Measurements from ENCODE around the gene LRRC36. TPM values are rescaled to one million over a fixed set of nuclear protein-coding genes. Genes with fewer than 3 reads are reported as not detected.

The LRRC36 gene
- total and polyA plus RNA-seq, 2 of the 13 experiments (the other 11 are each of a cell fraction or from before 2014, with no cell fraction given) = 0.12 to 0.15 TPM

DNA sequence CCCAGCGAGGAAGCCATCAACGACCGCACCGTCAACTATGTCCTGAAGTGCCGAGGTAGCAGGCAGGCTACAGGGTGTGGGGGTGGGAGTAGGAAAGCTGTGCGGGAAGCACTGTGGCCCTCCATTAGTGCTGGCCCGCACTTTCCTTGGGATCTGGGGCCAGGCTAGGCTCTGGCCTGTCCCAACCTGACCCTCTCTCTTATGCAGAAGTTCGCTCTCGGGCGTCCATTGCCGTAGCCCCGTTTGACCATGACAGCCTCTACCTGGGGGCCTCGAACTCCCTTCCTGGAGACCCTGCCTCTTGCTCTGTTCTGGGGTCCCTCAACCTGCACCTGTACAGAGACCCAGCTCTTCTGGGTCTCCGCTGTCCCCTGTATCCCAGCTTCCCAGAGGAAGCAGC is 38.7 kb upstream of the LRRC36 start (continued):
- TF ChIP-seq, protein P1, sequence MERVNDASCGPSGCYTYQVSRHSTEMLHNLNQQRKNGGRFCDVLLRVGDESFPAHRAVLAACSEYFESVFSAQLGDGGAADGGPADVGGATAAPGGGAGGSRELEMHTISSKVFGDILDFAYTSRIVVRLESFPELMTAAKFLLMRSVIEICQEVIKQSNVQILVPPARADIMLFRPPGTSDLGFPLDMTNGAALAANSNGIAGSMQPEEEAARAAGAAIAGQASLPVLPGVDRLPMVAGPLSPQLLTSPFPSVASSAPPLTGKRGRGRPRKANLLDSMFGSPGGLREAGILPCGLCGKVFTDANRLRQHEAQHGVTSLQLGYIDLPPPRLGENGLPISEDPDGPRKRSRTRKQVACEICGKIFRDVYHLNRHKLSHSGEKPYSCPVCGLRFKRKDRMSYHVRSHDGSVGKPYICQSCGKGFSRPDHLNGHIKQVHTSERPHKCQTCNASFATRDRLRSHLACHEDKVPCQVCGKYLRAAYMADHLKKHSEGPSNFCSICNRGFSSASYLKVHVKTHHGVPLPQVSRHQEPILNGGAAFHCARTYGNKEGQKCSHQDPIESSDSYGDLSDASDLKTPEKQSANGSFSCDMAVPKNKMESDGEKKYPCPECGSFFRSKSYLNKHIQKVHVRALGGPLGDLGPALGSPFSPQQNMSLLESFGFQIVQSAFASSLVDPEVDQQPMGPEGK (CRISPR knock-in tag; IDR thresholded peaks at IDR 0.05) = no peak
- TF ChIP-seq TOPORS (CRISPR knock-in tag; IDR thresholded peaks at IDR 0.05) = no peak
- TF ChIP-seq CC2D1A (CRISPR knock-in tag; IDR thresholded peaks at IDR 0.05) = no peak
- TF ChIP-seq, protein P2, sequence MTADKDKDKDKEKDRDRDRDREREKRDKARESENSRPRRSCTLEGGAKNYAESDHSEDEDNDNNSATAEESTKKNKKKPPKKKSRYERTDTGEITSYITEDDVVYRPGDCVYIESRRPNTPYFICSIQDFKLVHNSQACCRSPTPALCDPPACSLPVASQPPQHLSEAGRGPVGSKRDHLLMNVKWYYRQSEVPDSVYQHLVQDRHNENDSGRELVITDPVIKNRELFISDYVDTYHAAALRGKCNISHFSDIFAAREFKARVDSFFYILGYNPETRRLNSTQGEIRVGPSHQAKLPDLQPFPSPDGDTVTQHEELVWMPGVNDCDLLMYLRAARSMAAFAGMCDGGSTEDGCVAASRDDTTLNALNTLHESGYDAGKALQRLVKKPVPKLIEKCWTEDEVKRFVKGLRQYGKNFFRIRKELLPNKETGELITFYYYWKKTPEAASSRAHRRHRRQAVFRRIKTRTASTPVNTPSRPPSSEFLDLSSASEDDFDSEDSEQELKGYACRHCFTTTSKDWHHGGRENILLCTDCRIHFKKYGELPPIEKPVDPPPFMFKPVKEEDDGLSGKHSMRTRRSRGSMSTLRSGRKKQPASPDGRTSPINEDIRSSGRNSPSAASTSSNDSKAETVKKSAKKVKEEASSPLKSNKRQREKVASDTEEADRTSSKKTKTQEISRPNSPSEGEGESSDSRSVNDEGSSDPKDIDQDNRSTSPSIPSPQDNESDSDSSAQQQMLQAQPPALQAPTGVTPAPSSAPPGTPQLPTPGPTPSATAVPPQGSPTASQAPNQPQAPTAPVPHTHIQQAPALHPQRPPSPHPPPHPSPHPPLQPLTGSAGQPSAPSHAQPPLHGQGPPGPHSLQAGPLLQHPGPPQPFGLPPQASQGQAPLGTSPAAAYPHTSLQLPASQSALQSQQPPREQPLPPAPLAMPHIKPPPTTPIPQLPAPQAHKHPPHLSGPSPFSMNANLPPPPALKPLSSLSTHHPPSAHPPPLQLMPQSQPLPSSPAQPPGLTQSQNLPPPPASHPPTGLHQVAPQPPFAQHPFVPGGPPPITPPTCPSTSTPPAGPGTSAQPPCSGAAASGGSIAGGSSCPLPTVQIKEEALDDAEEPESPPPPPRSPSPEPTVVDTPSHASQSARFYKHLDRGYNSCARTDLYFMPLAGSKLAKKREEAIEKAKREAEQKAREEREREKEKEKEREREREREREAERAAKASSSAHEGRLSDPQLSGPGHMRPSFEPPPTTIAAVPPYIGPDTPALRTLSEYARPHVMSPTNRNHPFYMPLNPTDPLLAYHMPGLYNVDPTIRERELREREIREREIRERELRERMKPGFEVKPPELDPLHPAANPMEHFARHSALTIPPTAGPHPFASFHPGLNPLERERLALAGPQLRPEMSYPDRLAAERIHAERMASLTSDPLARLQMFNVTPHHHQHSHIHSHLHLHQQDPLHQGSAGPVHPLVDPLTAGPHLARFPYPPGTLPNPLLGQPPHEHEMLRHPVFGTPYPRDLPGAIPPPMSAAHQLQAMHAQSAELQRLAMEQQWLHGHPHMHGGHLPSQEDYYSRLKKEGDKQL (CRISPR knock-in tag; IDR thresholded peaks at IDR 0.05; ENCODE audit: low read depth) = no peak
- TF ChIP-seq DNMT3B (CRISPR knock-in tag; conservative IDR thresholded peaks at IDR 0.05) = no peak

DNA sequence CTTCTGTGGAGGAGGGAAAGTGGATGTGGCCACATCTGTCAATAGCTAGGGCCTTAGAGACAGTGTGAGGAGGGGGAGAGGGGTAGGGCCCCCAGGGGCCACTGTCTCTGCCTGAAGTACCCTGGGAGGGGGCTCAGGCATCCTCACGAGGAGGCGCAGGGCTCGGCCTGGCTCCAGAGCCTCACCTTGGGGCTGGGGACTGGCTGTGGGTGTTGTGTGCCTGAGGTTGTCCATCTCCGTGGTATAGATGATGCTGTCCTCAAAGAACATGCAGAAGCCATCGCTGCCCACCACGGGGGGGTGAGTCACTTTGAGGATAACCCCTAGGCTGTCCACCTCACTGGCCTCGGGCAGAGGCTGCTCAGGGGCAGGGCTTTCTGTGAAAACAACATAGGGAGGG is 35.2 kb upstream of the LRRC36 start:
- CTCF ChIA-PET (ENCODE audit: low intra/inter-chr PET ratio, low total read pairs) = no interaction called here
- in situ Hi-C loops (cut with HindIII; ENCODE audit: extremely low pct_ligation_motif_present, low pct_unique_long_range_greater_than_20kb) = no loop called here
- DNase-seq (ENCODE audit: low spot score) = no peak
- no peak for TF ChIP-seq ZC3H13 (CRISPR knock-in tag; IDR thresholded peaks at IDR 0.05)
- no peak for TF ChIP-seq TARDBP (CRISPR knock-in tag; IDR thresholded peaks at IDR 0.05)
- no peak for TF ChIP-seq ZNF773 (CRISPR knock-in tag; IDR thresholded peaks at IDR 0.05; ENCODE audit: borderline replicate concordance)
- TF ChIP-seq, protein P3, sequence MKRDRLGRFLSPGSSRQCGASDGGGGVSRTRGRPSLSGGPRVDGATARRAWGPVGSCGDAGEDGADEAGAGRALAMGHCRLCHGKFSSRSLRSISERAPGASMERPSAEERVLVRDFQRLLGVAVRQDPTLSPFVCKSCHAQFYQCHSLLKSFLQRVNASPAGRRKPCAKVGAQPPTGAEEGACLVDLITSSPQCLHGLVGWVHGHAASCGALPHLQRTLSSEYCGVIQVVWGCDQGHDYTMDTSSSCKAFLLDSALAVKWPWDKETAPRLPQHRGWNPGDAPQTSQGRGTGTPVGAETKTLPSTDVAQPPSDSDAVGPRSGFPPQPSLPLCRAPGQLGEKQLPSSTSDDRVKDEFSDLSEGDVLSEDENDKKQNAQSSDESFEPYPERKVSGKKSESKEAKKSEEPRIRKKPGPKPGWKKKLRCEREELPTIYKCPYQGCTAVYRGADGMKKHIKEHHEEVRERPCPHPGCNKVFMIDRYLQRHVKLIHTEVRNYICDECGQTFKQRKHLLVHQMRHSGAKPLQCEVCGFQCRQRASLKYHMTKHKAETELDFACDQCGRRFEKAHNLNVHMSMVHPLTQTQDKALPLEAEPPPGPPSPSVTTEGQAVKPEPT (CRISPR knock-in tag; IDR thresholded peaks at IDR 0.05; ENCODE audit: low read depth) = no peak
- no peak for TF ChIP-seq CHD2 (IDR thresholded peaks at IDR 0.05; ENCODE audit: low read depth, low read length)
- TF ChIP-seq ZNF792 (CRISPR knock-in tag; IDR thresholded peaks at IDR 0.05) = no peak
- TF ChIP-seq, protein P4, sequence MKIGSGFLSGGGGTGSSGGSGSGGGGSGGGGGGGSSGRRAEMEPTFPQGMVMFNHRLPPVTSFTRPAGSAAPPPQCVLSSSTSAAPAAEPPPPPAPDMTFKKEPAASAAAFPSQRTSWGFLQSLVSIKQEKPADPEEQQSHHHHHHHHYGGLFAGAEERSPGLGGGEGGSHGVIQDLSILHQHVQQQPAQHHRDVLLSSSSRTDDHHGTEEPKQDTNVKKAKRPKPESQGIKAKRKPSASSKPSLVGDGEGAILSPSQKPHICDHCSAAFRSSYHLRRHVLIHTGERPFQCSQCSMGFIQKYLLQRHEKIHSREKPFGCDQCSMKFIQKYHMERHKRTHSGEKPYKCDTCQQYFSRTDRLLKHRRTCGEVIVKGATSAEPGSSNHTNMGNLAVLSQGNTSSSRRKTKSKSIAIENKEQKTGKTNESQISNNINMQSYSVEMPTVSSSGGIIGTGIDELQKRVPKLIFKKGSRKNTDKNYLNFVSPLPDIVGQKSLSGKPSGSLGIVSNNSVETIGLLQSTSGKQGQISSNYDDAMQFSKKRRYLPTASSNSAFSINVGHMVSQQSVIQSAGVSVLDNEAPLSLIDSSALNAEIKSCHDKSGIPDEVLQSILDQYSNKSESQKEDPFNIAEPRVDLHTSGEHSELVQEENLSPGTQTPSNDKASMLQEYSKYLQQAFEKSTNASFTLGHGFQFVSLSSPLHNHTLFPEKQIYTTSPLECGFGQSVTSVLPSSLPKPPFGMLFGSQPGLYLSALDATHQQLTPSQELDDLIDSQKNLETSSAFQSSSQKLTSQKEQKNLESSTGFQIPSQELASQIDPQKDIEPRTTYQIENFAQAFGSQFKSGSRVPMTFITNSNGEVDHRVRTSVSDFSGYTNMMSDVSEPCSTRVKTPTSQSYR (CRISPR knock-in tag; IDR thresholded peaks at IDR 0.05; ENCODE audit: borderline replicate concordance) = no peak

More for the DNA sequence above, 35.2 kb upstream of the LRRC36 start:
- FAIRE-seq (no peak), ATAC-seq (no peak)
- H3K36me3 ChIP-seq (replicated peaks in 1 of 2; ENCODE audit: control insufficient read depth in 1 of 2, insufficient read depth in 2 of 2, low read length in 2 of 2) = no peaks in the 10 kb centered on the region
- peaks cover 0 to 26% of the 10 kb centered on the region in 2 experiments; a peak in 3 of 5 replicates for H3K27me3 ChIP-seq (ENCODE audit: control insufficient read depth in 1 of 2, insufficient read depth in 2 of 2, low read length in 2 of 2)
- POLR2A ChIA-PET = no interaction called here
- H3K9me3 ChIP-seq (ENCODE audit: low read length) = no peaks in the 10 kb centered on the region
- H2AFZ ChIP-seq (ENCODE audit: low read length) = no peak overlapping the region
- no peak overlapping the region for H3K4me2 ChIP-seq (ENCODE audit: low read depth, low read length)
- intact Hi-C loops (cut with micrococcal nuclease; ENCODE audit: unreplicated experiment) = no loop called here
- 44% methylated on average over 7 of the region's 7 CpGs for WGBS (ENCODE audit: low lambda C conversion rate)
- no peak overlapping the region for H3K9ac ChIP-seq (ENCODE audit: insufficient read depth, low read depth, low read length)
- BruUV-seq (replicated peaks) = no TSS peak
- H4K20me1 ChIP-seq (ENCODE audit: insufficient read depth, low read length) = no peaks in the 10 kb centered on the region
- H3K4me3 ChIP-seq (replicated peaks in 1 of 3; ENCODE audit: insufficient read depth in 1 of 3, low read depth in 2 of 3, low read length in 3 of 3) = no peak overlapping the region
- no peaks in the 10 kb centered on the region for H3K4me1 ChIP-seq (ENCODE audit: insufficient read depth, low read length)
- no peaks in the 10 kb centered on the region for H3K79me2 ChIP-seq (ENCODE audit: insufficient read depth, low read length)
- H3K27ac ChIP-seq (ENCODE audit: extremely low read length, insufficient read depth, low read length) = no peak overlapping the region
